Ascending aorta (tissue), 2 donors: ENCODE measurements around the gene DMRT3. TPM values are rescaled to one million over a fixed set of nuclear protein-coding genes. Genes with fewer than 3 reads are reported as not detected.

ENCODE experiments used
- DNase-seq, 2 donors: peaks; one replicate each; pipeline ENCODE4 v3.0.0-alpha.2; 2019; ENCODE audit warnings: low spot score in 2 of 2
- H3K27ac ChIP-seq, 2 donors: fragments of 200-600 bp; sonication (generic); one replicate each; pipeline ENCODE4 v1.5.1; 2016 to 2017; ENCODE audit warnings: mild to moderate bottlenecking in 1 of 2
- H3K27me3 ChIP-seq: fragments of 200-600 bp; sonication (generic); one replicate; pipeline ENCODE4 v1.5.1; 2017
- H3K36me3 ChIP-seq, 2 donors: fragments of 200-600 bp; sonication (generic); one replicate each; pipeline ENCODE4 v1.5.1; 2016
- H3K4me1 ChIP-seq, 2 donors: fragments of 200-600 bp; sonication (generic); one replicate each; pipeline ENCODE4 v1.5.1; 2016 to 2017; ENCODE audit warnings: mild to moderate bottlenecking in 1 of 2
- H3K4me3 ChIP-seq, 2 donors: fragments of 200-600 bp; sonication (generic); one replicate each; pipeline ENCODE4 v1.5.1; 2016 to 2017; ENCODE audit warnings: mild to moderate bottlenecking in 1 of 2
- H3K9me3 ChIP-seq, 2 donors: fragments of 200-600 bp; sonication (generic); one replicate each; pipeline ENCODE4 v1.5.1; 2016
- intact Hi-C: fragments of 100-400 bp; cut with DNase I; formaldehyde crosslinking; loops from one replicate; pipeline ENCODE4 v1.15.1; 2023
- total RNA-seq: library from RNA; depleted of rRNA; stranded (reverse); fragments of >200 nt; gene quantifications from one replicate; pipeline ENCODE4 v1.1.0, GENCODE V29; 2016
- TF ChIP-seq, protein P1 (sequence below), 3 experiments: fragments of 200-600 bp in 2 of 3; fragments of 450-650 bp in 1 of 3; sonication (generic) in 2 of 3; IDR thresholded peaks; one replicate each; pipeline ENCODE4 v1.5.1; 2016 to 2019; ENCODE audit warnings: antibody characterized with exemption in 3 of 3, mild to moderate bottlenecking in 1 of 3, moderate library complexity in 1 of 3

Gene DMRT3
- total RNA-seq, 1 donor from 2014 or later: not detected

DNA sequence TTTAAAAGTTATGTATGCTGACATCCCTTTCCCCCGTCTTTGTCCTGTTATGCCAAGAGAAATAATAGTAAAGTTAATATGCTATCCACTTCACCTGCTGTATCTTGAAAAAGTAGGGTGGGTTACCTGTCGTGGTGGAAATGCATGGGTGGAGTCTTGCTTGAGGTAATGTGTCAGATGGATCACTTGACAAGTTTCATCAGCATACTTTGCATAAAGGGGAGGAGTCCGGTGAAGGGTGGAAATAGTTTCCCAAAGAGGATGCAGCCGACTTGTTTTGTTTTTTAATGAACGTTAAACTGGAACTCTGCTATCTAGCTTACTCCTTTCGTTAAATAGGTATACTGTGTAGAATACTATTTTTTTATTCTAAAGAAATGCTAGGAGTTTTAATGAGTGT, 9.0 kb upstream of the DMRT3 start:
- intact Hi-C loops: no loop called here
- no peak for DNase-seq
- Histone ChIP-seq H3K27me3 (peaks cover 32% of the 10 kb centered on the region), H3K9me3 (no peaks in the 10 kb centered on the region), H3K36me3 (no peaks in the 10 kb centered on the region), H3K4me1 (peaks cover 0 to 5% of the 10 kb centered on the region in 2 donors), H3K4me3 (no peak overlapping the region), H3K27ac (no peak overlapping the region)
- TF ChIP-seq, protein P1, sequence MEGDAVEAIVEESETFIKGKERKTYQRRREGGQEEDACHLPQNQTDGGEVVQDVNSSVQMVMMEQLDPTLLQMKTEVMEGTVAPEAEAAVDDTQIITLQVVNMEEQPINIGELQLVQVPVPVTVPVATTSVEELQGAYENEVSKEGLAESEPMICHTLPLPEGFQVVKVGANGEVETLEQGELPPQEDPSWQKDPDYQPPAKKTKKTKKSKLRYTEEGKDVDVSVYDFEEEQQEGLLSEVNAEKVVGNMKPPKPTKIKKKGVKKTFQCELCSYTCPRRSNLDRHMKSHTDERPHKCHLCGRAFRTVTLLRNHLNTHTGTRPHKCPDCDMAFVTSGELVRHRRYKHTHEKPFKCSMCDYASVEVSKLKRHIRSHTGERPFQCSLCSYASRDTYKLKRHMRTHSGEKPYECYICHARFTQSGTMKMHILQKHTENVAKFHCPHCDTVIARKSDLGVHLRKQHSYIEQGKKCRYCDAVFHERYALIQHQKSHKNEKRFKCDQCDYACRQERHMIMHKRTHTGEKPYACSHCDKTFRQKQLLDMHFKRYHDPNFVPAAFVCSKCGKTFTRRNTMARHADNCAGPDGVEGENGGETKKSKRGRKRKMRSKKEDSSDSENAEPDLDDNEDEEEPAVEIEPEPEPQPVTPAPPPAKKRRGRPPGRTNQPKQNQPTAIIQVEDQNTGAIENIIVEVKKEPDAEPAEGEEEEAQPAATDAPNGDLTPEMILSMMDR (IDR thresholded peaks at IDR 0.05): no peak

DNA sequence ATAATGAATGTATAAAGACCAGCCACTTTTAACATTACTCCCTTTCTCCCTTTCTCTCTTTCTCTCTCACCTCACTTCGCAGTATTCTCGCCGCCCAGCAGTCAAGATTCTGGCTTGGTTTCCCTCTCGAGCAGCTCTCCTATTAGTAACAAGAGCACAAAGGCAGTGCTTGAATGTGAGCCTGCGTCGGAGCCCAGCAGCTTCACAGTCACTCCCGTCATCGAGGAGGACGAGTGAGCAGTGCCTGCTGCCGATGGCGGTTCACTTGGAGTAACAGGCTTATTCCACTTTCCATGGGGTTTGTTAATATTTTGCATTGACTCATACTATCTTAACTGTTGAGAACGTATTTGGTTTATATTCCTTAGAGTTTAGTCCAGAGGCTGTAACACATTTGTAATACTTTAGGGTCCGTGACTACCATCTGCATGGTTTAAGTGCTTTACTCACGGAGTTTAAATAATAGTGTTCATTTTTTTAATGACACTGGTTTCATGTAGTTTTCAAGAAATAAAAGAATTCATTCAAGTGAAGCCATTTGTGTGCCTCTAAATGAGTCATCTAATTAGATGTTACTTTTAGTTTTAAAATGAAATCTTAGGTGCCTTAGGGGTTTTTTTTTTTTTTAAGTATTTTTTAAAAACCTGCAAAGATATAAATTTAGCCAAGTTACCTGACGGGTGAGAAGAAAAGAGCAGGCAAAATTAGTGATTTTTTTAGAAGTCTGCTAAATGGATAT, 8.4 kb upstream of the DMRT3 start:
- TF ChIP-seq, protein P1 (IDR thresholded peaks at IDR 0.05): no peak
- DNase-seq: no peak
- Histone ChIP-seq H3K36me3 (no peaks in the 10 kb centered on the region), H3K4me1 (peaks cover 5 to 8% of the 10 kb centered on the region in 2 donors), H3K4me3 (no peak overlapping the region), H3K27me3 (peaks cover 38% of the 10 kb centered on the region), H3K9me3 (no peaks in the 10 kb centered on the region), H3K27ac (no peak overlapping the region)
- intact Hi-C loops: no loop called here

DNA sequence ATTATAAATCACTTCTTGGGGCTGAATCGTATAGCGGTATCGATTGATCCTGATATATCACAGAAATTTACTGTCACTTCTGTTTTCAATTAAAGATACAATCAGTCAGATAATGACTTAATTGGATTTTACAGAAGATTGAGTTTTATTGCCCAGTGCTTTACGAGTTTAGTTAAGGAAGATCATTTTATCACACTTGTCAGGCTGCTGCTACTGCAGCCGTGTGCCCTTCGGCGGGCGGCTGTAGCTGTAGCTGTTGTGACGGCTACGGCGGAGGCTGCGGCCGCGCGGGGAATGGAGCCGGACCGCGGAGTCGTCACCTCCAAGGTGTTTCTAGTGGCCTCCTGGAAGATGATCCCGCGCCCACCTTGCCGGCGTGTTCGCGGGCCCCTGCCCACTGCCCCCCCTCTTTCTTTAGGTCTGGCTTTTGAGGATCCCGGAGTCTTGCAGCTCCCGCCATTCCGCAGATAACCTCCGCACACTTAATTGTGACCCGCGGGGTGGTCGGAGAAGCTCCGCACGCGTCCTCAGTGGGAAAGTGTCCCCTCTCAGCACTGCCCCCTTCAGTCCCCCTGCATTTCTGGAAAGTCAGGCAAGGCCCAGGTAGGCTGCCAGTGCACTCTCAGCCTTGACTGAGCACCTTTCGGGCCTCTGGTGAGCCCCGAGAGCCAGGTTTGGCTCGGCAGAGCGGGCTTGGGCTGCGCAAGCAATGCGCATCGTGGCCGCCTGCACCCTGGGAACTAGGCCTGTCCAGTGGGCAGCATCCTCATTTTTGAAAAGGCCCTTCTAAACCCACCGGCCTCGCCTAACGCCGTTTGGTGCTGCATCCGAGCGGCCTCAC, 6.9 kb upstream of the DMRT3 start:
- Histone ChIP-seq H3K27ac (no peak overlapping the region), H3K36me3 (no peaks in the 10 kb centered on the region), H3K9me3 (no peaks in the 10 kb centered on the region), H3K4me3 (no peak overlapping the region), H3K27me3 (peaks cover 38% of the 10 kb centered on the region), H3K4me1 (peaks cover 6 to 8% of the 10 kb centered on the region in 2 donors)
- intact Hi-C loops: no loop called here
- no peak for DNase-seq
- TF ChIP-seq, protein P1 (IDR thresholded peaks at IDR 0.05): no peak

DNA sequence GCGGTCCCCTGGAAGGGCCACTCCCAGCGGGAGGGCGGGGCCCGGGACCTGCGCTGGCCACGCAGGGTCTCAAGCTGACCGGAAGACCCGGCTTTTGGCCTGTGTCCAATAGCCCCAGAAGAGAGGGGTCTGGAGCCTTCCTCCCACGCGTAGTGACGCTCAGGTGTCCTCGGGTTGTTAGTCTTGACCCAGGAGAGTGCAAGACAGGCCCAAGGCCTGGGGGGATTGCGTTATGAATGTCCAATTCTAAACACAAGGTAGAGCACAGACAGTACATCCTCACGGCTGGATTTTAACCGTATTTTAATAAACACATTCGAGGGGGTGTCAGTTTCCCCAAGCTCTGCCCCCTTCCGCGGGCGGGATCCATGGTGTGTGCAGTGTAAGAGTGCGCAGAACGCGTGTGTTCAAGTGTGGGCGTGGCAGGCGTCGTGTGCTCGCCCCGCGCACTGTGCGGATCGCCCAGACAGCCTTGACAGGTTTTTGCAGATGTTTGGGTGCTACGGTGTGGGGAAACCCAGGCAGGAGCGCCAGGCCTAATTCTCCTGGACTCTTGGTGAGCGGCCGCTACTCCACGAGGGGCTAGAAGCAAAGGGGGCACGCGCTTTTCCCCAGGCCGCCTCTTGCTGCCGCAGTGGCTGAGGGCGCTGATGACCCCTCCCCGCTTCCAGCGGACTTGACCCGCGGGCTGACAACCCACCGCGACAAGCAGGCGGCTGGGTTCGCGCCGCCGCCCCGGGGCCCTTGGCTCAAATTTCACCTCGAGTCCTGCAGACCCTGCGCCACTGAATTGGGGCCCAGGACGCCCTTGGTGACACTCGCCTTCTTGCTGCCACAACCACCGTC, 6.1 kb upstream of the DMRT3 start:
- Histone ChIP-seq H3K36me3 (no peaks in the 10 kb centered on the region), H3K27me3 (peaks cover 38% of the 10 kb centered on the region), H3K4me3 (no peak overlapping the region), H3K4me1 (peaks cover 6 to 8% of the 10 kb centered on the region in 2 donors), H3K27ac (no peak overlapping the region), H3K9me3 (no peaks in the 10 kb centered on the region)
- TF ChIP-seq, protein P1 (IDR thresholded peaks at IDR 0.05): no peak
- intact Hi-C loops: no loop called here
- no peak for DNase-seq

DNA sequence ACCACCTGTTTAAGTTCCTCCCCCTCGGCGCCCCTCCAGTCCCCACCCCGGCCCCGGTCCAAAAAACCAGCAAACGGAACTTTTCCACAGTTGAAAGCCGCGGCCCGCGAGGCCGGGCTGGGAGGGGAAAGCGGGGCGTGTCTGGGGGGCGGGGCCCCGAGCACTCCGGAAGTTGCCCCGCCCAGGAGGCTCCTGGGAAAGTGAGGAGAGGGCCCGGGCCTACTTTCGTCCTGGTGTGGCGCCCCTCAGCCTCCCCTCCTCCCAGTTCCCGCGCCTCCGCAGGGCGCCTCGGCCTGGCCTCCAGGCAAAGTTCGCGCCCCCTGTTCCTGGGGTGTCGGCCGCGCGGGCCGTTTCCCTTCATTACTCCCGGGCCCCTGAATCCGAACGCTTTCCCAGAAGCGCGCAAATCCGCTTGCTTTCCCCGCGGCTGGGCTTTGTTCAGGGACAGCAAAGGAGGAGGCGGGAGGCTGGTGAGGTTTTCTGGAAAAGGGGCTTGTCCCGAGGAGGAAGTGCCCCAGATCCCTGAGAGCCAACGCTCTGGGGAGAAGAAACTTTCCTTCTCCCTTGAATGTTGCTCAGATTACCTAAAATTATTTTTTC, 4.5 kb upstream of the DMRT3 start:
- Histone ChIP-seq H3K9me3 (no peaks in the 10 kb centered on the region), H3K4me1 (peaks cover 8 to 13% of the 10 kb centered on the region in 2 donors), H3K27ac (no peak overlapping the region), H3K27me3 (peaks cover 41% of the 10 kb centered on the region), H3K36me3 (no peaks in the 10 kb centered on the region), H3K4me3 (peak overlapping the region; percentile 28 to 52)
- intact Hi-C loops: no loop called here
- no peak for DNase-seq
- TF ChIP-seq, protein P1 (IDR thresholded peaks at IDR 0.05): no peak
